Stimulated activated CD8-positive, alpha-beta memory T cell treated with anti-CD3 and anti-CD28 coated beads, Interleukin-4, amount 100 ng/mL, for 24 hours (primary cell): ENCODE measurements around the gene EXOC3L2.
"Not testable (repeated sequence)": the region's sequence is repeated elsewhere in the genome, so short reads cannot be mapped to it uniquely, and the experiment has no call there.

Source experiments
- DNase-seq: peaks from one replicate; pipeline ENCODE4 v3.0.0-alpha.2; 2020; ENCODE audit warnings: low read depth

Gene EXOC3L2

GRCh38 chr19:45245334-45245787, at the start of gene EXOC3L2:
TSS of gene EXOC3L2 (minus strand) at chr19:45245407. CDS start at chr19:45239045, 6,362 bp downstream.
- no peak for DNase-seq

GRCh38 chr19:45294291-45295029, 49.3 kb upstream of the EXOC3L2 start:
- no peak for DNase-seq

GRCh38 chr19:45293682-45294081, 48.5 kb upstream of the EXOC3L2 start:
- DNase-seq: peak; percentile 4

GRCh38 chr19:45291834-45292233, 46.6 kb upstream of the EXOC3L2 start:
- DNase-seq: no peak

GRCh38 chr19:45290381-45290931, 45.2 kb upstream of the EXOC3L2 start:
- DNase-seq: no peak

- no peak for DNase-seq
Observed at GRCh38 chr19:45283443-45284033, 38.3 kb upstream of the EXOC3L2 start.

- no peak for DNase-seq
Observed at GRCh38 chr19:45280471-45280961, 35.3 kb upstream of the EXOC3L2 start.

GRCh38 chr19:45279587-45280192, 34.5 kb upstream of the EXOC3L2 start:
- no peak for DNase-seq

- no peak for DNase-seq
Observed at GRCh38 chr19:45278087-45278486, 32.9 kb upstream of the EXOC3L2 start.

- DNase-seq: no peak
Observed at GRCh38 chr19:45276284-45276687, 31.1 kb upstream of the EXOC3L2 start.

- no peak for DNase-seq
Observed at GRCh38 chr19:45275370-45275971, 30.3 kb upstream of the EXOC3L2 start.

- DNase-seq: no peak
Observed at GRCh38 chr19:45273521-45273855, 28.3 kb upstream of the EXOC3L2 start.

- no peak for DNase-seq
Observed at GRCh38 chr19:45271735-45272108, 26.5 kb upstream of the EXOC3L2 start.

GRCh38 chr19:45271098-45271734, 26.0 kb upstream of the EXOC3L2 start:
- DNase-seq: no peak

- DNase-seq: not testable (repeated sequence)
Observed at GRCh38 chr19:45269939-45270338, 24.7 kb upstream of the EXOC3L2 start.

- DNase-seq: no peak
Observed at GRCh38 chr19:45267296-45267695, 22.1 kb upstream of the EXOC3L2 start.

GRCh38 chr19:45265375-45265774, 20.2 kb upstream of the EXOC3L2 start:
- DNase-seq: no peak

GRCh38 chr19:45264781-45265317, 19.6 kb upstream of the EXOC3L2 start:
- DNase-seq: no peak

GRCh38 chr19:45263013-45263412, 17.8 kb upstream of the EXOC3L2 start:
- no peak for DNase-seq

GRCh38 chr19:45262570-45262969, 17.4 kb upstream of the EXOC3L2 start:
- no peak for DNase-seq

- no peak for DNase-seq
Observed at GRCh38 chr19:45258862-45259261, 13.7 kb upstream of the EXOC3L2 start.

GRCh38 chr19:45256836-45257235, 11.6 kb upstream of the EXOC3L2 start:
- no peak for DNase-seq
